ENCODE measurements around the gene ZNHIT3.

DNA sequence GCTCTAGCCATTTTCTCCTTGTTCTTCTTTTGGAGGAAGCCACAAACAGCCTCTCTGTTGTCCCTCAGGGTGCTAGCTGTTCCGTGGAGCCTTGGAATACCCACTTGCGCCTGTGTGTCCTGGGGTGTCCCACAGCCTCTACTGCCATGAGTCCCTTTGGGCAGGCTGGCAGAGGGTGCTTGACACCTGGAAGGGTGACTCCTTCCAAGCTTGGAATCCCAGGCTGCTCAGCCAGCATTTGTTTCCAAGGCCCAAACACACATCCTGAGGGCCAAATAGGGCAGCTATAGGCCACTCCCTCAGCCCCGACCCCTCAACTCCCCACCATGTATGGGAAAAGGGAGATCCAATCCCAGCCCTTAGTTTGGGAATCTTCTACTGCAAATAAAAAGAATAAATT is 14.9 kb downstream of the ZNHIT3 start:
- TF ChIP-seq, protein P1, sequence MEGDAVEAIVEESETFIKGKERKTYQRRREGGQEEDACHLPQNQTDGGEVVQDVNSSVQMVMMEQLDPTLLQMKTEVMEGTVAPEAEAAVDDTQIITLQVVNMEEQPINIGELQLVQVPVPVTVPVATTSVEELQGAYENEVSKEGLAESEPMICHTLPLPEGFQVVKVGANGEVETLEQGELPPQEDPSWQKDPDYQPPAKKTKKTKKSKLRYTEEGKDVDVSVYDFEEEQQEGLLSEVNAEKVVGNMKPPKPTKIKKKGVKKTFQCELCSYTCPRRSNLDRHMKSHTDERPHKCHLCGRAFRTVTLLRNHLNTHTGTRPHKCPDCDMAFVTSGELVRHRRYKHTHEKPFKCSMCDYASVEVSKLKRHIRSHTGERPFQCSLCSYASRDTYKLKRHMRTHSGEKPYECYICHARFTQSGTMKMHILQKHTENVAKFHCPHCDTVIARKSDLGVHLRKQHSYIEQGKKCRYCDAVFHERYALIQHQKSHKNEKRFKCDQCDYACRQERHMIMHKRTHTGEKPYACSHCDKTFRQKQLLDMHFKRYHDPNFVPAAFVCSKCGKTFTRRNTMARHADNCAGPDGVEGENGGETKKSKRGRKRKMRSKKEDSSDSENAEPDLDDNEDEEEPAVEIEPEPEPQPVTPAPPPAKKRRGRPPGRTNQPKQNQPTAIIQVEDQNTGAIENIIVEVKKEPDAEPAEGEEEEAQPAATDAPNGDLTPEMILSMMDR (IDR thresholded peaks at IDR 0.05), result no peak
- no peak for TF ChIP-seq POLR2AphosphoS5 (IDR thresholded peaks at IDR 0.05)
